GM10847 (cell line): ENCODE measurements around the gene MINK1.

Experiments
- POLR2A ChIP-seq: IDR thresholded peaks from 2 replicates; pipeline ENCODE4 v1.6.1; 2011; ENCODE audit not compliant: insufficient read length; ENCODE audit errors: extremely low read depth

Gene MINK1

GRCh38 chr17:4836221-4836620 is 3.1 kb downstream of the MINK1 start:
- no peak for TF ChIP-seq POLR2A

- no peak for TF ChIP-seq POLR2A
Observed at GRCh38 chr17:4837471-4838308, 4.5 kb downstream of the MINK1 start.

- no peak for TF ChIP-seq POLR2A
Observed at GRCh38 chr17:4838309-4838785, 5.2 kb downstream of the MINK1 start.

- TF ChIP-seq POLR2A: no peak
Observed at GRCh38 chr17:4839221-4839620, 6.1 kb downstream of the MINK1 start.

DNA sequence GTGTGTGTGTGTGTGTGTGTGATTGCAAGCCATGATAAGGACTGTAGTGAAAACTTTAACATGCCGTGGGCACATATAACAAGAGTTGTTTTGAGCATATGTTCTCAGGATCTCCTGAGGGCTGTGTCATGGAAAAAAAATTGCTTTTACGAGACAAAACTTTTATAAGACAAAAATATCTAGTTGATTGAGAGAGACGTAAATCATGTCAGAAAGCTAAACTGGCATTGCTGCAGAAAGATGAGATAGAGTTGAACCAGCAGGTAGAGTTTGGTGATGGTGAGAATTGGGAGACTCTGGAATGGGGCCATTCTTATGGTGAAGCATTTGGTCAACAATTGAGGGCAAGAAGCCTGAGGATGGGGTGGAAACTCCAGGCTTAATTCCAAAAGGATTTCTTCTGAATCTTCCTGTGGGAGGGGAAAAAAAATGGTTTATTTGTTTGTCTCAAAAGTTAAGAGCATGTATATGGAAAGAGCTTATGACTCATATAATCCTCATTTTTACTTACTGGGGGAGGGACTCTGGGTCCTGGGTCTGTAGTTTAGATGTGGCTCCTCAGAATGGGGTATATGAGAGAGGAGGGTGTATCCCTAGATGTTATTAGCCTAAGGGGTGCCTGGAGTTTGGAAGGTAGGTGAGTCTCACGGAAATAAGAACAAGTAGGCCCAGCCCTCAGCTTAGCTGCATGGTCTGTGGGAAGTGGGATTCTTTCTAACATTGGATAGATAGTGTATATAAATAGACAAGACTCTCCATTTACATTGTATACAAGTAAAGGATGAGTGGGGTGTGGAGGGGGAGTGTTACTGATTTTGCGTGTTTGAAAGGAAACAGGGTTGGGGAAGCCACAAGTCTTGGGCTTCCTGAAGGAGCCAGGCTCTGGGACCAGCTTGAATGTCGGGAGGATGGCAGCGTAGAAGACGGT is 7.1 kb downstream of the MINK1 start:
- no peak for TF ChIP-seq POLR2A

GRCh38 chr17:4840893-4841242 is 7.7 kb downstream of the MINK1 start:
- no peak for TF ChIP-seq POLR2A

DNA sequence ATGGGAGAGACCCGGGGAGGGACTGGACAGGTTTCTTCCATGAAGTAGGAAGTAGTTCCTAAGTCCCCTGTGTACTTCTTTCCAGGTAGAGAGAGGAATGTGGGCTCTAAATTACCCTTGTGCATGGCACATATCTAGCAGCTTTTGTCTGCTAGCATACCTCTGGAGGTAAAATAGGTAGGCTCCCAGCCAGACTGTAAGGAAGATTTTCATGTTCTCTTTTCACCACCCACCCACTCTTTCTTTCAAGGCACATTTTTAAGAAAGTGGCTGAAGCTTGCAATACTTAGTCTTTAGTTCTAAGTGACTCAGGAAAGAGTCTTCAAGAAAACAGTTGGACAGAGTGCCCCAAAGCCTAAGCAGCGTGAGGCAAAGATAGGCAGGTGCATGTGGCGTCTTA is 9.2 kb downstream of the MINK1 start:
- no peak for TF ChIP-seq POLR2A

DNA sequence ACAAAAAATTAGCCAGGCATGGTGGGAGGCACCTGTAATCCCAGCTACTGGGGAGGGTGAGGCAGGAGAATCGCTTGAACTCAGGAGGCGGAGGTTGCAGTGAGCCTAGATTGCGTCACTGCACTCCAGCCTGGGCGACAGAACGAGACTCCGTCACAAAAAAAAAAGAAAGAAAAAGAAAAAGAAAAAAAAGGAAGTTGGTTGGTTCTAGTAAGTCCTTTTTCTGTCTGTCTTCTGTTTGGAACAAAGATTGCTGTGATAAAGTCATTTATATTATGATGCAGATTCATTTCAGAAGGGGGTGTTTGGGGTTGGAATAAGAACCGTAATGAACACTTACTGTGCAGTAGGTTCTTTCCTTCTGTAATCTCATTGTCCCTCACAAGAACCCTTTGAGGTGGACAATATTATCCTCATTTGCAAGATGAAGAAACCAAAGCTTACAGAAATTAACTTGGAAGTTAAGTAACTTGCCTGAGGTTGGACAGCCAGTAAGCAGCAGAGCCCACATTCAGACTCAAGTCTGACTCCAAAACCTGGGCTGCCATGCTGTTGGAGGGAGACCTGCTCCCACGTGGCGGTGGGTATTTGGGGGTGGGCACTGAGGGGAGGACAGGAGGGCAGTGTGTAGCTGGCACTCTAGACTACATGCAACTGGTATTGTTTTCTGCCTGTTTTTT is 10.3 kb downstream of the MINK1 start:
- no peak for TF ChIP-seq POLR2A

DNA sequence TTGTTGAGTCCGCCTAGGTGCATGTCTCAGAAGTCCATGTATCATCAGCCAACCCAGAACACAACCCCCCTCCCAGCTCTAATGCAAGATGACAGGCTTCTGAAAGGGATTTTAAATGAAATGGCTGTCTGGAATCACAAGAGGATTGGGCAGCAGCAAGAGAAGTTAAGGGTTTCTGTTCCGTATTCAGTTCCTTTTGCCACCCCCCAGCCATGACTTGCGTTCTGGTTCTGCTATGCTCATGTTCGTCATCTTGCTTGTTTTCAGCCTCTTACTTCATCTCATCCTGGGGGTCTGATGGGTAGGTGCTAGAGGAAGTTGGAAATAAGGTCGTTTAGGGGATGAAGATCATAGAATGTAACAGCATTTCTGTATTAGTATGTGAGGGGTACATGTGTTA is 12.0 kb downstream of the MINK1 start:
- TF ChIP-seq POLR2A: no peak

DNA sequence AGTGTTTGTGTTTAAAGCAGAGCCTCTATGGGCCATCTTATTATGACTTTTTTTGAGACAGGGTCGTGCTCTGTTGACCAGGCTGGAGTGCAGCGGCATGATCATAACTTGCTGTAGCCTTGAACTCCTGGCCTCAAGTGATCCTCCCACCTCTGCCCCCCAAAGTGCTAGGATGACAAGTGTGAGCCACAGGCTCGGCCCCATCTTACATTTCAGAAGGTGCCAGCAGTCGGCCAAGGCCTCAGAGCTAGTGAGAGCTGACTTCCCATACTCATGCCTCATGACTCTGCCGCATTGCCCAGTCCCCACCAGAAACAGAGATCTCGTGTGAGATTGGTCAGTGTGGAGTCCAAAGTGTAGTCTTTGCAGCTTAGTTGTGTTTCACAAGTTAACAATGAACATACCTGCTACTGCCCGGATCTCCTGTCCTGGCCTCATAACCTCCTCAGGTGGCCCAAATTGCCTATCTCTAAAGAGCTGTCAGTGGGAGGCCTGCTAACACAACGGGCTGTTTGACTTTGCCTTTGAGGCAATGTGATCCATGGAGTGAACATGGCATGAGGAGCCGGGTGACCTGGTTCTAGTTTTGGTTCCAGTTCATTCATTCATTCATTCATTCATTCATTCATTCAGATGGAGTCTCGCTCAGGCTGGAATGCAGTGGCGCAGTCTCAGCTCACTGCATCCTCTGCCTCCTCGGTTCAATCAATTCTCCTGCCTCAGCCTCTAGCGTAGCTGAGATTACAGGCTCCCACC is 13.7 kb downstream of the MINK1 start:
- TF ChIP-seq POLR2A: no peak

GRCh38 chr17:4849011-4849536 is 15.9 kb downstream of the MINK1 start:
- TF ChIP-seq POLR2A: no peak

- no peak for TF ChIP-seq POLR2A
Observed at GRCh38 chr17:4850246-4850645, 17.1 kb downstream of the MINK1 start.

- TF ChIP-seq POLR2A: no peak
Observed at GRCh38 chr17:4851084-4851483, 17.9 kb downstream of the MINK1 start.

DNA sequence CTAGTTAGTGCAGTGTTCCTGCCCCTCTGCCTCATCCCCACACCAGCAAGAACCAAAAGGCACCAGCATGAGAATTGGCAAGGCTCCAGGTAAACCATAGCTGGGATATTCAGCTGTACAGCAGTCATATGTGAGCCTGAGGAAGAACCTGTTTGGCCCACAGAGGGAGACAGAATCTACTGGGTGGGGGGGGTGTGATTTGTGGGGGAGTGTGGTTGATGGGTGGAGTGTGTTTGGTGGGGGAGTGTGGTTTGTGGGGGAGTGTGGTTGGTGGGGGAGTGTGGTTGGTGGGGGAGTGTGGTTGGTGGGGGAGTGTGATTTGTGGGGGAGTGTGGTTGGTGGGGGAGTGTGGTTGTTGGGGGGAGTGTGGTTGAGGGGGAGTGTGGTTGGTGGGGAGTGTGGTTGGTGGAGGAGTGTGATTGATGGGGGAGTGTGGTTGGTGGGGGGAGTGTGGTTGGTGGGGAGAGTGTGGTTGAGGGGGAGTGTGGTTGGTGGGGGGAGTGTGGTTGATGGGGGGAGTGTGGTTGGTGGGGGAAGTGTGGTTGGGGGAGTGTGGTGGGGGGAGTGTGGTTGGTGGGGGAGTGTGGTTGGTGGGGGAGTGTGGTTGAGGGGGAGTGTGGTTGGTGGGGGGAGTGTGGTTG is 19.5 kb downstream of the MINK1 start:
- no peak for TF ChIP-seq POLR2A
